H1 (cell line): ENCODE measurements around the gene TRIM14.

Source experiments
- BACH1 ChIP-seq: IDR thresholded peaks from 2 replicates; pipeline ENCODE4 v1.6.1; 2012; ENCODE audit warnings: low read length, improper control_type of control experiment
- CTCF ChIP-seq, 3 experiments: IDR thresholded peaks; 1 replicate in 2 of 3; 2 replicates in 1 of 3; pipeline versions ENCODE4 v1.5.1 to v1.6.1; 2011; ENCODE audit warnings: low read length in 3 of 3, mild to moderate bottlenecking in 3 of 3, inconsistent platforms in 2 of 3, low read depth in 1 of 3, moderate library complexity in 1 of 3; ENCODE audit not compliant: insufficient read depth in 1 of 3; ENCODE audit errors: control extremely low read depth in 1 of 3
- EGR1 ChIP-seq: IDR thresholded peaks from 2 replicates; pipeline ENCODE4 v1.6.1; 2011; ENCODE audit warnings: low read depth, low read length, borderline replicate concordance
- GTF2F1 ChIP-seq: IDR thresholded peaks from 2 replicates; pipeline ENCODE4 v1.6.1; 2012; ENCODE audit warnings: low read depth, low read length, improper control_type of control experiment, borderline replicate concordance
- JUND ChIP-seq: IDR thresholded peaks from 2 replicates; pipeline ENCODE4 v1.6.1; 2011; ENCODE audit warnings: mild to moderate bottlenecking, improper control_type of control experiment, low read length
- KDM1A ChIP-seq: fragments of 200-600, 300-600 bp; sonication (generic); IDR thresholded peaks from 2 replicates; pipeline ENCODE4 v1.7.1; 2016; ENCODE audit warnings: mild to moderate bottlenecking, low read length, borderline replicate concordance
- PHF8 ChIP-seq: fragments of 200-600 bp; sonication (generic); conservative IDR thresholded peaks from 2 replicates; pipeline ENCODE4 v1.7.1; 2012; ENCODE audit warnings: low read depth, mild to moderate bottlenecking, inconsistent platforms, low read length, moderate library complexity
- RAD21 ChIP-seq, 2 experiments: IDR thresholded peaks in 1 of 2; conservative IDR thresholded peaks in 1 of 2; 2 replicates each; pipeline ENCODE4 v1.6.1; 2011; ENCODE audit warnings: low read depth in 2 of 2, low read length in 2 of 2, improper control_type of control experiment in 1 of 2, inconsistent platforms in 1 of 2, mild to moderate bottlenecking in 1 of 2, moderate library complexity in 1 of 2
- SIX5 ChIP-seq: IDR thresholded peaks from 2 replicates; pipeline ENCODE4 v1.6.1; 2011; ENCODE audit warnings: mild to moderate bottlenecking, low read depth, low read length
- YY1 ChIP-seq: IDR thresholded peaks from 2 replicates; pipeline ENCODE4 v1.6.1; 2011; ENCODE audit warnings: low read depth, mild to moderate bottlenecking, low read length
- TF ChIP-seq, protein P1 (sequence below): IDR thresholded peaks from 2 replicates; pipeline ENCODE4 v1.6.1; 2012; ENCODE audit warnings: inconsistent platforms

GRCh38 chr9:98020476-98021145 lies 98.4 kb downstream of the TRIM14 start:
- TF ChIP-seq CTCF (IDR thresholded peaks at IDR 0.05; ENCODE audit: control extremely low read depth in 1 of 3, insufficient read depth in 1 of 3, low read depth in 1 of 3, low read length in 3 of 3) (no peak), JUND (no peak), PHF8 (no peak), YY1 (no peak), KDM1A (no peak), EGR1 (no peak), RAD21 (IDR thresholded peaks at IDR 0.05 in 1 of 2, conservative IDR thresholded peaks at IDR 0.05 in 1 of 2; ENCODE audit: low read depth in 2 of 2, low read length in 2 of 2) (no peak), BACH1 (no peak), SIX5 (no peak), GTF2F1 (no peak)
- TF ChIP-seq, protein P1, sequence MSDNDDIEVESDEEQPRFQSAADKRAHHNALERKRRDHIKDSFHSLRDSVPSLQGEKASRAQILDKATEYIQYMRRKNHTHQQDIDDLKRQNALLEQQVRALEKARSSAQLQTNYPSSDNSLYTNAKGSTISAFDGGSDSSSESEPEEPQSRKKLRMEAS, result no peak
